ENCODE results near the gene AOAH.

Gene AOAH

DNA sequence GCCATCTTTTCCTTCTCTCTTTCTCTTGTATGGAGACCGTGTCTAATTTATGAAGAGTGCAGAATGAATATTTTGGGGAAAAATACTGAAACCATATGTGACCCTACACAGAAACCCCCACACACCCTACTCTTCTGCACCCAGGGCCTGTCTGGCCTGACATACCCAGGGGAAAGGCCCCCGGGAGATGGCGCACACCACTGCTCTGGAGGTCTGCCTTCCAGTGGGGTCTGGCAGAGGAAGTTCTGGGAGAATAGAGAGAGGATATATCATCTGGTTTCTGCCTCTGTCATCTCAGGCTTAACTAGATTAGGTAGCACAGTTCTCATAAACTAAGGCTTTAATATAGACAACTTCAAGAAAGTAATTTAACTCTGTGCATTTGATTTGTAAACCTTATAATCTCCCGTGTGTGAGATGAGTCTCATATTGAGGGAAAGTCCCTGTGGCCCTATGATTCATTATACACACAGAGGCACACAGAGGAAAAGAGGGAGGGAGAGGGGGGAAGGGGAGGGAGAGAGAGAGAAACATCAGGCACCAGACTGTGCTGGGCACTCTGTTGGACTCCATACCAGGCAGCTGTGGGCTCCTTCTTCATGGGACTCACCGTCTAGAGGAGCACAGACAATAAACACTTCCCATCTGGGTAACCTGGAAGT lies 123.3 kb downstream of the AOAH start:
- Histone ChIP-seq H3K27me3 (ENCODE audit: insufficient read depth, low read depth, severe bottlenecking) (no peaks in the 10 kb centered on the region), H3K36me3 (no peaks in the 10 kb centered on the region), H3K4me3 (ENCODE audit: low read depth, low read length) (no peak overlapping the region), H3K27ac (no peak overlapping the region), H3K9me3 (ENCODE audit: severe bottlenecking) (no peaks in the 10 kb centered on the region)
- TF ChIP-seq, protein P1, sequence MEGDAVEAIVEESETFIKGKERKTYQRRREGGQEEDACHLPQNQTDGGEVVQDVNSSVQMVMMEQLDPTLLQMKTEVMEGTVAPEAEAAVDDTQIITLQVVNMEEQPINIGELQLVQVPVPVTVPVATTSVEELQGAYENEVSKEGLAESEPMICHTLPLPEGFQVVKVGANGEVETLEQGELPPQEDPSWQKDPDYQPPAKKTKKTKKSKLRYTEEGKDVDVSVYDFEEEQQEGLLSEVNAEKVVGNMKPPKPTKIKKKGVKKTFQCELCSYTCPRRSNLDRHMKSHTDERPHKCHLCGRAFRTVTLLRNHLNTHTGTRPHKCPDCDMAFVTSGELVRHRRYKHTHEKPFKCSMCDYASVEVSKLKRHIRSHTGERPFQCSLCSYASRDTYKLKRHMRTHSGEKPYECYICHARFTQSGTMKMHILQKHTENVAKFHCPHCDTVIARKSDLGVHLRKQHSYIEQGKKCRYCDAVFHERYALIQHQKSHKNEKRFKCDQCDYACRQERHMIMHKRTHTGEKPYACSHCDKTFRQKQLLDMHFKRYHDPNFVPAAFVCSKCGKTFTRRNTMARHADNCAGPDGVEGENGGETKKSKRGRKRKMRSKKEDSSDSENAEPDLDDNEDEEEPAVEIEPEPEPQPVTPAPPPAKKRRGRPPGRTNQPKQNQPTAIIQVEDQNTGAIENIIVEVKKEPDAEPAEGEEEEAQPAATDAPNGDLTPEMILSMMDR (IDR thresholded peaks at IDR 0.05; ENCODE audit: low read depth, low read length): no peak
- DNase-seq: no peak

- H3K9me3 ChIP-seq (ENCODE audit: severe bottlenecking): no peaks in the 10 kb centered on the region
- H3K36me3 ChIP-seq: no peaks in the 10 kb centered on the region
- no peak overlapping the region for H3K4me3 ChIP-seq (ENCODE audit: low read depth, low read length)
- TF ChIP-seq, protein P1 (IDR thresholded peaks at IDR 0.05; ENCODE audit: low read depth, low read length): no peak
- DNase-seq: no peak
- no peaks in the 10 kb centered on the region for H3K27me3 ChIP-seq (ENCODE audit: insufficient read depth, low read depth, severe bottlenecking)
- no peak overlapping the region for H3K27ac ChIP-seq
These were observed 124.0 kb downstream of the AOAH start for GRCh38 chr7:36600314-36600682.

- Histone ChIP-seq H3K27me3 (ENCODE audit: insufficient read depth, low read depth, severe bottlenecking) (no peaks in the 10 kb centered on the region), H3K27ac (no peak overlapping the region), H3K4me3 (ENCODE audit: low read depth, low read length) (no peak overlapping the region), H3K36me3 (no peaks in the 10 kb centered on the region), H3K9me3 (ENCODE audit: severe bottlenecking) (no peaks in the 10 kb centered on the region)
- TF ChIP-seq, protein P1 (IDR thresholded peaks at IDR 0.05; ENCODE audit: low read depth, low read length): no peak
- no peak for DNase-seq
These were observed 124.5 kb downstream of the AOAH start for GRCh38 chr7:36599645-36600313.

DNA sequence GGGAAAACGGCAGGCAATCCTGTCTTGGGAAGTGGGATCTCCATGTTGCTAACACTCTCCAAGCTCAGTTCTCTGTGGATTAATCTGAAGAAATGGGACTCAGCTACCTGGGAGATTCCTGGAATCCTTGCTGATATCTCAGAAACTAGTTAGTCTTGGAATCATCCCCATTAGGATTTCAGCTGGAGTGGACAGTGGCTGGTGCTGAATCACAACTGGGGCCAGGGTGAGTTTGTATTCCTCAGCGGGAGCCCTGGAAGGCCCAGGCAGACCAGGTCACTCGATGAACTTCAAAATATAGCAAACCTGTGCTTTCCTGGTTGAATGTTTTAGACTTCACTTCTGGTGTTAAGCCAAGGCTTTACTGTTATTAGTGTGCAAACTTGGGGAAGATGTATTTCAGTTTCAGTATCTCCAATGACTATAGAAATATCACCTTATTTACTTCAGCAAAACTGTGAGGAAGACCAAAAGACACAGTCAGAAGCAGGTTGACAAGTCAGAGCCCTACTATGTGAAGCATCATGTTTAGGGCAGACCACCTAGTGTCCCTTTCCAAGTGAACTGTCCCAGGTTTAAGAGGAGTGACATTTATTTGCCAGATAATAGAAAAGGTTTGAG lies 126.1 kb downstream of the AOAH start:
- TF ChIP-seq, protein P1 (IDR thresholded peaks at IDR 0.05; ENCODE audit: low read depth, low read length): no peak
- H3K27me3 ChIP-seq (ENCODE audit: insufficient read depth, low read depth, severe bottlenecking): no peaks in the 10 kb centered on the region
- no peak for DNase-seq
- no peaks in the 10 kb centered on the region for H3K36me3 ChIP-seq
- H3K9me3 ChIP-seq (ENCODE audit: severe bottlenecking): no peaks in the 10 kb centered on the region
- H3K27ac ChIP-seq: no peak overlapping the region
- no peak overlapping the region for H3K4me3 ChIP-seq (ENCODE audit: low read depth, low read length)

GRCh38 chr7:36597090-36597773 lies 127.1 kb downstream of the AOAH start:
- TF ChIP-seq, protein P1 (IDR thresholded peaks at IDR 0.05; ENCODE audit: low read depth, low read length): no peak
- Histone ChIP-seq H3K27me3 (ENCODE audit: insufficient read depth, low read depth, severe bottlenecking) (no peaks in the 10 kb centered on the region), H3K36me3 (no peaks in the 10 kb centered on the region), H3K4me3 (ENCODE audit: low read depth, low read length) (no peak overlapping the region), H3K27ac (no peak overlapping the region), H3K9me3 (ENCODE audit: severe bottlenecking) (no peaks in the 10 kb centered on the region)
- no peak for DNase-seq

Measured in WERI-Rb-1 (cell line).